H9 (cell line): Measurements from ENCODE around the gene MOB3A. TPM values are rescaled to one million over a fixed set of nuclear protein-coding genes. Genes with fewer than 3 reads are reported as not detected.

Experiments
- DNase-seq: peaks from one replicate; pipeline ENCODE4 v3.0.0-alpha.2; 2017
- H2AFZ ChIP-seq: one replicate; pipeline ENCODE4 v1.6.1; 2013; ENCODE audit warnings: mild to moderate bottlenecking, low read length, control low read depth, moderate library complexity
- H2AK5ac ChIP-seq: 2 replicates; pipeline ENCODE4 v1.6.1; 2013; ENCODE audit warnings: low read length, control low read depth, mixed read lengths; ENCODE audit not compliant: insufficient read length
- H2BK120ac ChIP-seq: one replicate; pipeline ENCODE4 v1.6.1; 2013; ENCODE audit warnings: low read depth, mild to moderate bottlenecking, low read length, control low read depth, inconsistent platforms; ENCODE audit not compliant: poor library complexity, severe bottlenecking
- H2BK12ac ChIP-seq: 2 replicates; pipeline ENCODE4 v1.6.1; 2013; ENCODE audit warnings: low read length, control low read depth, mixed read lengths, low read depth; ENCODE audit not compliant: insufficient read length
- H2BK15ac ChIP-seq: 2 replicates; pipeline ENCODE4 v1.6.1; 2013; ENCODE audit warnings: low read depth, low read length, control low read depth
- H2BK20ac ChIP-seq: one replicate; pipeline ENCODE4 v1.6.1; 2013; ENCODE audit warnings: low read depth, mild to moderate bottlenecking, low read length, control low read depth, inconsistent platforms; ENCODE audit not compliant: poor library complexity, severe bottlenecking
- H2BK5ac ChIP-seq: 2 replicates; pipeline ENCODE4 v1.6.1; 2013; ENCODE audit warnings: low read length, control low read depth, mixed read lengths; ENCODE audit not compliant: insufficient read length
- H3K14ac ChIP-seq: 2 replicates; pipeline ENCODE4 v1.6.1; 2013; ENCODE audit warnings: low read length, control low read depth; ENCODE audit not compliant: insufficient read depth
- H3K18ac ChIP-seq: 2 replicates; pipeline ENCODE4 v1.6.1; 2013; ENCODE audit warnings: low read depth, mild to moderate bottlenecking, mixed read lengths, low read length, control low read depth; ENCODE audit not compliant: insufficient read length
- H3K23ac ChIP-seq: 2 replicates; pipeline ENCODE4 v1.6.1; 2013; ENCODE audit warnings: low read length, control low read depth, mixed read lengths, low read depth; ENCODE audit not compliant: insufficient read length
- H3K23me2 ChIP-seq: 2 replicates; pipeline ENCODE4 v1.6.1; 2013; ENCODE audit warnings: low read depth, mild to moderate bottlenecking, mixed read lengths, low read length, control low read depth; ENCODE audit not compliant: insufficient read length, poor library complexity, severe bottlenecking
- H3K27ac ChIP-seq: 2 replicates; pipeline ENCODE4 v1.5.1; 2013; ENCODE audit warnings: low read length, control low read depth, mixed read lengths, low read depth; ENCODE audit not compliant: insufficient read length
- H3K27me3 ChIP-seq: 2 replicates; pipeline ENCODE4 v1.6.1; 2013; ENCODE audit warnings: low read length, control low read depth, inconsistent platforms; ENCODE audit not compliant: insufficient read depth
- H3K4ac ChIP-seq: 2 replicates; pipeline ENCODE4 v1.6.1; 2013; ENCODE audit warnings: low read depth, mild to moderate bottlenecking, control low read depth, inconsistent platforms, low read length, moderate library complexity
- H3K4me1 ChIP-seq: 2 replicates; pipeline ENCODE4 v1.6.1; 2013; ENCODE audit warnings: low read length, control low read depth, inconsistent platforms; ENCODE audit not compliant: insufficient read depth
- H3K4me2 ChIP-seq: 2 replicates; pipeline ENCODE4 v1.6.1; 2013; ENCODE audit warnings: low read length, control low read depth, mixed read lengths; ENCODE audit not compliant: insufficient read length, insufficient read depth
- H3K56ac ChIP-seq: 2 replicates; pipeline ENCODE4 v1.6.1; 2013; ENCODE audit warnings: low read depth, mild to moderate bottlenecking, mixed read lengths, low read length, control low read depth; ENCODE audit not compliant: insufficient read length
- H3K79me1 ChIP-seq: 2 replicates; pipeline ENCODE4 v1.6.1; 2013; ENCODE audit warnings: low read depth, mild to moderate bottlenecking, moderate library complexity, low read length, control low read depth, inconsistent platforms; ENCODE audit not compliant: insufficient read depth, poor library complexity, severe bottlenecking
- H3K79me2 ChIP-seq: 2 replicates; pipeline ENCODE4 v1.6.1; 2013; ENCODE audit warnings: low read length, control low read depth, inconsistent platforms; ENCODE audit not compliant: insufficient read depth
- H3K9ac ChIP-seq: 2 replicates; pipeline ENCODE4 v1.6.1; 2013; ENCODE audit warnings: low read length, control low read depth, mixed read lengths; ENCODE audit not compliant: insufficient read length; ENCODE audit errors: extremely low read depth
- H3K9me3 ChIP-seq: one replicate; pipeline ENCODE4 v1.6.1; 2013; ENCODE audit warnings: low read depth, low read length, inconsistent platforms; ENCODE audit not compliant: control insufficient read depth
- H3T11ph ChIP-seq: one replicate; pipeline ENCODE4 v1.6.1; 2013; ENCODE audit warnings: mild to moderate bottlenecking, low read length, control low read depth, inconsistent platforms
- H4K20me1 ChIP-seq: one replicate; pipeline ENCODE4 v1.6.1; 2013; ENCODE audit not compliant: control insufficient read depth, insufficient read length, insufficient read depth
- H4K5ac ChIP-seq: 2 replicates; pipeline ENCODE4 v1.6.1; 2013; ENCODE audit warnings: low read depth, mild to moderate bottlenecking, mixed read lengths, low read length, control low read depth; ENCODE audit not compliant: insufficient read length
- H4K8ac ChIP-seq: replicated peaks from 2 replicates; pipeline ENCODE4 v1.6.1; 2013; ENCODE audit warnings: low read length, control low read depth, mixed read lengths, low read depth; ENCODE audit not compliant: insufficient read length
- H4K91ac ChIP-seq: 2 replicates; pipeline ENCODE4 v1.6.1; 2013; ENCODE audit warnings: low read depth, mild to moderate bottlenecking, moderate library complexity, mixed read lengths, low read length, control low read depth; ENCODE audit not compliant: insufficient read length
- H3K27ac Mint-ChIP-seq, 3 experiments: 2 replicates in 2 of 3; 3 replicates in 1 of 3; pipeline ENCODE4 v1.8.0; 2020 to 2021; ENCODE audit warnings: mixed read lengths in 3 of 3, mild to moderate bottlenecking in 1 of 3, moderate library complexity in 1 of 3
- H3K27me3 Mint-ChIP-seq: 2 replicates; pipeline ENCODE4 v1.8.0; 2021; ENCODE audit warnings: low read depth, mild to moderate bottlenecking, moderate library complexity, mixed read lengths
- H3K36me3 Mint-ChIP-seq, 3 experiments: 2 replicates in 2 of 3; 3 replicates in 1 of 3; pipeline ENCODE4 v1.8.0; 2020 to 2021; ENCODE audit warnings: low read depth in 3 of 3, mixed read lengths in 3 of 3; ENCODE audit not compliant: insufficient read depth in 1 of 3
- H3K4me1 Mint-ChIP-seq, 2 experiments: 2 replicates each; pipeline ENCODE4 v1.8.0; 2020; ENCODE audit warnings: mixed read lengths in 2 of 2
- H3K4me3 Mint-ChIP-seq, 2 experiments: 2 replicates in 1 of 2; 3 replicates in 1 of 2; pipeline ENCODE4 v1.8.0; 2020 to 2021; ENCODE audit warnings: mild to moderate bottlenecking in 2 of 2, mixed read lengths in 2 of 2, moderate library complexity in 1 of 2
- H3K9me3 Mint-ChIP-seq, 2 experiments: 2 replicates in 1 of 2; 3 replicates in 1 of 2; pipeline ENCODE4 v1.8.0; 2020; ENCODE audit warnings: mild to moderate bottlenecking in 2 of 2, mixed read lengths in 2 of 2, moderate library complexity in 1 of 2
- CTCF ChIP-seq: fragments of 200-600 bp; sonication (generic); conservative IDR thresholded peaks from 3 replicates; pipeline ENCODE4 v1.8.0; 2021; ENCODE audit warnings: antibody characterized with exemption, mild to moderate bottlenecking
- WGBS: extraction: QIAGEN DNeasy Blood & Tissue Kit; methylation state at CpG from one replicate; pipeline ENCODE4 v1.1.7; 2013; ENCODE audit warnings: missing lambda C conversion rate, low lambda C conversion rate, mixed read lengths; ENCODE audit not compliant: insufficient read length; ENCODE audit errors: extremely low coverage; 5-methylcytosine and 5-hydroxymethylcytosine counted together
- total RNA-seq: library from RNA; stranded (reverse); gene quantifications from 2 replicates; pipeline ENCODE4 v1.2.1, GENCODE V29; 2021

MOB3A gene
- total RNA-seq, 1 experiment from 2014 or later: 11.5 TPM

- no peak overlapping the region for H2BK12ac ChIP-seq
- TF ChIP-seq CTCF: no peak
- no peak overlapping the region for H2BK15ac ChIP-seq
- no peaks in the 10 kb centered on the region; the same call in 1 of the 2 replicates for H3K27me3 Mint-ChIP-seq
- no peaks in the 10 kb centered on the region for H3K4me1 Mint-ChIP-seq
- no peaks in the 10 kb centered on the region for H4K20me1 ChIP-seq
- H2AK5ac ChIP-seq: no peak overlapping the region
- no peak overlapping the region for H3K27ac Mint-ChIP-seq
- H3K4ac ChIP-seq: no peak overlapping the region
- H3K18ac ChIP-seq: no peak overlapping the region
- H4K91ac ChIP-seq: no peak overlapping the region
- no peak overlapping the region for H3K23ac ChIP-seq
- H3K23me2 ChIP-seq: no peaks in the 10 kb centered on the region
- no peak overlapping the region for H3T11ph ChIP-seq
- H3K14ac ChIP-seq: no peak overlapping the region
- H4K5ac ChIP-seq: no peak overlapping the region
- no peak overlapping the region for H2AFZ ChIP-seq
- no peak for DNase-seq
- H2BK20ac ChIP-seq: no peak overlapping the region
- H2BK5ac ChIP-seq: no peak overlapping the region
- H3K9me3 Mint-ChIP-seq: no peaks in the 10 kb centered on the region
- H3K4me3 Mint-ChIP-seq: no peak overlapping the region; a peak in 1 of 5 replicates
- no peak overlapping the region for H3K4me2 ChIP-seq
- peaks cover 48 to 79% (median 79%) of the 10 kb centered on the region in 3 experiments for H3K36me3 Mint-ChIP-seq
- H4K8ac ChIP-seq: no peak overlapping the region
- no peak overlapping the region for H3K27ac ChIP-seq
- H3K4me1 ChIP-seq: no peaks in the 10 kb centered on the region
- no peak overlapping the region for H3K9ac ChIP-seq
- no peaks in the 10 kb centered on the region for H3K79me1 ChIP-seq
- no peak overlapping the region for H2BK120ac ChIP-seq
- H3K56ac ChIP-seq: no peak overlapping the region
- H3K79me2 ChIP-seq: no peaks in the 10 kb centered on the region
- no CpG with 5 or more reads among the region's 24 CpGs for WGBS
- H3K9me3 ChIP-seq: no peaks in the 10 kb centered on the region
- no peaks in the 10 kb centered on the region for H3K27me3 ChIP-seq
Measured at GRCh38 chr19:2115911-2116426, 19.8 kb upstream of the MOB3A start.
